GM21367 (cell line): ENCODE measurements around the gene TSPAN14.

ENCODE experiments used
- ATAC-seq: cut with Tn5 transposase; IDR thresholded peaks from one replicate; pipeline ENCODE4 v1.9.1; 2021; ENCODE audit not compliant: unreplicated experiment

TSPAN14 gene

DNA sequence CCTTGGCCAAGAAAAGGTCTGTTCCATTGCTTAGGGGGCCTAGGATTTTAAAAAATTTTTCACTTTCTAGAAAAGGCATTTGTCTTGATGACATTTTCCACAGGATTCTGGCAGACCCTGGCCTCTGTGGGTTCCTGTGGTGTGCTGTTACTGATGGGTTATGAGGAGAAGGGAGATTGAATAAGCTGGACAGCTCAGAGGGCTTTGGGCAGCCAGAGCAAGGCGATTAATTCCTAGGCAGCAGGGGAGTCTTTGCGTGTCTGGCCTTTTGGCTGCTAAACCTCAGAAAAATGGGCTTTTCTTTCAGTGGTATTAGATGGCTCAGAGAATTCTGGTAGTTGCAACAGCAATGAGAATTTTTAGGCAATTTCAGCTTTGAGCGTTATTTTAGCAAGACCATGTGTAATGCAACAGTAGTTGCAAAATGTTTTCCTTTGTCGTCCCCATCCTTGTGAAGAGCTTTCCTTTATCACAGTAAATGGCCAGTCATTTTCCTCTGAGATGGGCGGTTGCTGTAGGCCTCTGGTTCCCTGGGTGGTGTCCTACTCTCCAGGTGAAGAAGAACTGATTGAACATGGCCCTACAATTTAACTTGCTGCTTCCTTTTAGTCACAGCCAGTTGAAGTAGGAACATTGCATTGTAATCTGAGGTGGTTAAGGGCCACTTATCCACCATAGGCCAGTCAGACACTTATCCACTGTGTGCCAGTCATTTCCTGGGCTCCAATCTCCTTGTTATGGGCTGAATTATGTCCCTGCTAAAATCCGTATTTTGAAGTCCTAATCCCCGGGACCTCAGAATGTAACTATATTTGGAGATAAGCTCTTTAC, 126.7 kb downstream of the TSPAN14 start:
- no peak for ATAC-seq

GRCh38 chr10:80581469-80581835, 127.3 kb downstream of the TSPAN14 start:
- no peak for ATAC-seq

GRCh38 chr10:80582286-80582960, 128.3 kb downstream of the TSPAN14 start:
- ATAC-seq = no peak
